Right lobe of liver (tissue), 6 donors: Measurements from ENCODE around the gene TMEM42. TPM values are rescaled to one million over a fixed set of nuclear protein-coding genes. Genes with fewer than 3 reads are reported as not detected.

Experiments used
- ATAC-seq, 4 donors: fragments of 200-7000 bp; cut with Tn5 transposase; one replicate each; pipeline ENCODE4 v1.9.1; 2020; ENCODE audit warnings: mild to moderate bottlenecking in 4 of 4, moderate library complexity in 4 of 4
- DNase-seq, 3 donors: peaks; one replicate each; pipeline ENCODE4 v3.0.0-alpha.2; 2020
- H3K27ac ChIP-seq, 3 donors: fragments of 200-600 bp; one replicate each; pipeline ENCODE4 v1.8.0; 2022
- H3K27me3 ChIP-seq, 2 donors: fragments of 200-600 bp; one replicate each; pipeline ENCODE4 v1.8.0; 2022
- H3K36me3 ChIP-seq, 4 donors: fragments of 200-600 bp; sonication (generic) in 1 of 4; one replicate each; pipeline versions ENCODE4 v1.5.1 to v1.8.0; 2017 to 2022; ENCODE audit warnings: control low read depth in 1 of 4
- H3K4me1 ChIP-seq, 4 donors: fragments of 200-600 bp; sonication (generic) in 1 of 4; one replicate each; pipeline versions ENCODE4 v1.5.1 to v1.8.0; 2017 to 2022; ENCODE audit warnings: control low read depth in 1 of 4
- H3K4me3 ChIP-seq, 3 donors: fragments of 200-600 bp; one replicate each; pipeline ENCODE4 v1.8.0; 2022
- H3K9me3 ChIP-seq, 4 donors: fragments of 200-600 bp; sonication (generic) in 1 of 4; one replicate each; pipeline versions ENCODE4 v1.5.1 to v1.8.0; 2017 to 2022; ENCODE audit warnings: control low read depth in 1 of 4
- CTCF ChIP-seq, 4 donors: fragments of 200-600 bp in 3 of 4; fragments of 450-650 bp in 1 of 4; IDR thresholded peaks; one replicate each; pipeline versions ENCODE4 v1.5.1 to v1.8.0; 2016 to 2022; ENCODE audit warnings: antibody characterized with exemption in 4 of 4, mild to moderate bottlenecking in 2 of 4
- POLR2A ChIP-seq: fragments of 450-650 bp; IDR thresholded peaks from one replicate; pipeline ENCODE4 v1.6.1; 2017; ENCODE audit warnings: antibody characterized with exemption, mild to moderate bottlenecking
- WGBS: methylation state at CpG from one replicate; pipeline ENCODE4 v1.1.6; 2018; ENCODE audit warnings: low coverage, low lambda C conversion rate; ENCODE audit not compliant: insufficient coverage; ENCODE audit errors: missing lambda C conversion rate; 5-methylcytosine and 5-hydroxymethylcytosine counted together
- intact Hi-C, 2 donors: fragments of 100-400 bp; cut with DNase I; formaldehyde crosslinking; loops; one replicate each; pipeline versions ENCODE4 v1.11.2 to v1.14.1; 2022
- total RNA-seq, 6 experiments: library from RNA; depleted of rRNA in 2 of 6; stranded (reverse); fragments of >200 nt in 2 of 6; fragmentation: NEBNext Ultra II Directional in 3 of 6; extraction: Animal tissue kit (Norgen Biotek cat#: 25700) in 3 of 6; gene quantifications; one replicate each; pipeline versions ENCODE4 v1.1.0 to v1.2.4, GENCODE V29; 2016 to 2023
- donor health status: DM: no; HTN: yes; CAD: no.
- donor health status: DM: no; HTN: no; CAD: no.
- donor health status: DM: no; HTN: no; CAD: no.
- donor health status: DM: no; HTN: yes; CAD: no.
- donor health status: DM: no; HTN: yes; CAD: no.

The TMEM42 gene
- total RNA-seq, 6 experiments from 2014 or later, result 4.9 to 10.9 (median 8.4) TPM

- Histone ChIP-seq H3K4me1 (no peaks in the 10 kb centered on the region), H3K27ac (no peak overlapping the region), H3K9me3 (no peaks in the 10 kb centered on the region), H3K4me3 (no peak overlapping the region), H3K27me3 (no peaks in the 10 kb centered on the region), H3K36me3 (no peaks in the 10 kb centered on the region)
- no peak for TF ChIP-seq CTCF (IDR thresholded peaks at IDR 0.05)
- TF ChIP-seq POLR2A, result no peak
- no peak for ATAC-seq
- WGBS, result 56% methylated on average over 4 of the region's 4 CpGs
- intact Hi-C loops, result no loop called here
- no peak for DNase-seq
These were observed 40.9 kb downstream of the TMEM42 start for GRCh38 chr3:44902628-44903027.

- no peaks in the 10 kb centered on the region for H3K27me3 ChIP-seq
- no peak overlapping the region for H3K4me3 ChIP-seq
- H3K27ac ChIP-seq, result no peak overlapping the region
- intact Hi-C loops, result no loop called here
- H3K4me1 ChIP-seq, result no peaks in the 10 kb centered on the region
- ATAC-seq (no peak), DNase-seq (no peak)
- H3K36me3 ChIP-seq, result no peaks in the 10 kb centered on the region
- WGBS, result 62% methylated on average over 2 of the region's 2 CpGs
- no peaks in the 10 kb centered on the region for H3K9me3 ChIP-seq
- TF ChIP-seq CTCF (IDR thresholded peaks at IDR 0.05) (no peak), POLR2A (no peak)
These were observed 41.6 kb downstream of the TMEM42 start for GRCh38 chr3:44903314-44903713.

- no peak for ATAC-seq
- no peaks in the 10 kb centered on the region for H3K36me3 ChIP-seq
- H3K27ac ChIP-seq, result no peak overlapping the region
- TF ChIP-seq POLR2A (no peak), CTCF (IDR thresholded peaks at IDR 0.05) (no peak)
- H3K9me3 ChIP-seq, result no peaks in the 10 kb centered on the region
- no peaks in the 10 kb centered on the region for H3K4me1 ChIP-seq
- intact Hi-C loops, result no loop called here
- no peak overlapping the region for H3K4me3 ChIP-seq
- WGBS, result 90% methylated on average over 5 of the region's 15 CpGs
- no peaks in the 10 kb centered on the region for H3K27me3 ChIP-seq
- no peak for DNase-seq
These were observed 42.0 kb downstream of the TMEM42 start for GRCh38 chr3:44903751-44904150.

GRCh38 chr3:44905446-44906157 is 43.9 kb downstream of the TMEM42 start:
- Histone ChIP-seq H3K27ac (no peak overlapping the region), H3K9me3 (no peaks in the 10 kb centered on the region), H3K4me3 (no peak overlapping the region), H3K4me1 (no peaks in the 10 kb centered on the region), H3K36me3 (no peaks in the 10 kb centered on the region), H3K27me3 (no peaks in the 10 kb centered on the region)
- TF ChIP-seq POLR2A, result no peak
- no peak for TF ChIP-seq CTCF (IDR thresholded peaks at IDR 0.05)
- DNase-seq, result no peak
- WGBS, result 66% methylated on average over 3 of the region's 3 CpGs
- ATAC-seq, result no peak
- intact Hi-C loops, result loop anchor here in 1 of 2 donors (5.0 kb wide), 1 partner anchor 378 kb away; no protein-coding TSS in a partner anchor
